ENCODE data around the gene FTL. TPM values are rescaled to one million over a fixed set of nuclear protein-coding genes. Genes with fewer than 3 reads are reported as not detected.

Gene FTL
- total and polyA plus RNA-seq, 2 donors (not counting 3 experiments of a cell fraction or from before 2014, with no cell fraction given), result 1,937 to 2,748 TPM

- POLR2A ChIA-PET, result no interaction called here
- Histone ChIP-seq H2AFZ (ENCODE audit: low read depth, low read length) (peak overlapping the region; percentile 60), H3K9me1 (replicated peaks; ENCODE audit: control insufficient read depth, extremely low read depth, insufficient read depth, low read length) (no peaks in the 10 kb centered on the region), H3K4me3 (replicated peaks in 1 of 3; ENCODE audit: insufficient read depth in 1 of 3, low read depth in 1 of 3, low read length in 3 of 3) (no peak overlapping the region), H3K36me3 (ENCODE audit: control insufficient read depth in 2 of 2, extremely low read depth in 1 of 2, insufficient read depth in 2 of 2, low read length in 2 of 2) (no peaks in the 10 kb centered on the region), H3K79me2 (ENCODE audit: control insufficient read depth, insufficient read depth, low read length) (peaks cover 12% of the 10 kb centered on the region), H3K4me2 (ENCODE audit: insufficient read depth, low read length) (no peak overlapping the region), H3K9ac (replicated peaks; ENCODE audit: extremely low read depth, insufficient read depth, low read length) (no peak overlapping the region), H3K9me3 (replicated peaks; ENCODE audit: control insufficient read depth, insufficient read depth, low read length) (no peaks in the 10 kb centered on the region), H4K20me1 (replicated peaks; ENCODE audit: control insufficient read depth, extremely low read depth, insufficient read depth, low read length) (no peaks in the 10 kb centered on the region), H3K27me3 (ENCODE audit: control insufficient read depth in 2 of 2, insufficient read depth in 2 of 2, low read length in 2 of 2) (no peaks in the 10 kb centered on the region), H3K4me1 (ENCODE audit: control insufficient read depth, extremely low read depth, insufficient read depth, low read length) (peaks cover 15% of the 10 kb centered on the region), H3K27ac (ENCODE audit: insufficient read depth, low read depth, low read length) (no peak overlapping the region)
- no TSS peak for BruUV-seq (replicated peaks)
- intact Hi-C loops (cut with micrococcal nuclease), result no loop called here
- FAIRE-seq (peak; percentile 8), DNase-seq (ENCODE audit: low read depth, low spot score) (no peak)
- CTCF ChIA-PET, result interaction anchor here (1.1 to 2.0 kb wide), 5 partner anchors 18 to 163 kb away, joined by 3 to 6 read pairs (median 3); partner anchors contain the start of gene DHDH
- TF ChIP-seq CTCF (IDR thresholded peaks at IDR 0.05; ENCODE audit: extremely low read depth in 1 of 2, insufficient read depth in 1 of 2, low read depth in 1 of 2, low read length in 2 of 2) (no peak), MYC (IDR thresholded peaks at IDR 0.05; ENCODE audit: low read depth, low read length) (no peak), GATA2 (IDR thresholded peaks at IDR 0.05; ENCODE audit: insufficient read depth, insufficient read length, low read depth, low read length) (no peak), POLR2AphosphoS5 (IDR thresholded peaks at IDR 0.05; ENCODE audit: insufficient read depth, low read depth, low read length) (no peak), EZH2 (IDR thresholded peaks at IDR 0.05; ENCODE audit: borderline replicate concordance, low read depth, low read length, severe bottlenecking) (no peak), FOS (IDR thresholded peaks at IDR 0.05; ENCODE audit: borderline replicate concordance, insufficient read depth, low read length) (no peak), POLR2A (IDR thresholded peaks at IDR 0.05; ENCODE audit: low read depth, low read length) (no peak), JUN (IDR thresholded peaks at IDR 0.05; ENCODE audit: borderline replicate concordance, insufficient read depth, insufficient read length, low read depth) (no peak), MAX (IDR thresholded peaks at IDR 0.05; ENCODE audit: insufficient read depth, insufficient read length) (no peak)
- dilution Hi-C loops (cut with MboI; ENCODE audit: extremely low pct_ligation_motif_present, low sequenced_read_pairs), result no loop called here
These were observed 14.1 kb upstream of the FTL start for GRCh38 chr19:48950830-48951519.
